WTC11 (cell line): ENCODE results near the gene GOSR1. TPM values are rescaled to one million over a fixed set of nuclear protein-coding genes. Genes with fewer than 3 reads are reported as not detected.

Source experiments
- ATAC-seq: fragments of 200-7000 bp; cut with Tn5 transposase; 2 replicates; pipeline ENCODE4 v1.10.0; 2021; ENCODE audit warnings: mild to moderate bottlenecking, moderate library complexity
- CTCF ChIA-PET: fragments of 300-600 bp; sonication (Branson Sonifier 250); formaldehyde crosslinking; loops from one replicate; lab custom pipeline; 2021; ENCODE audit warnings: antibody characterized with exemption; lab: Charles Lee
- POLR2A ChIA-PET: fragments of 350-600 bp; sonication (Branson Sonifier 250); formaldehyde crosslinking; loops from one replicate; lab custom pipeline; 2021; ENCODE audit warnings: antibody characterized with exemption; lab: Charles Lee
- DNase-seq: peaks from one replicate; pipeline ENCODE4 v3.0.0; 2021; ENCODE audit warnings: low spot score
- H3K27ac Mint-ChIP-seq: 2 replicates; pipeline ENCODE4 v1.8.0; 2021; ENCODE audit warnings: mixed read lengths
- H3K27me3 Mint-ChIP-seq: 2 replicates; pipeline ENCODE4 v1.8.0; 2021; ENCODE audit warnings: low read depth, mild to moderate bottlenecking, moderate library complexity, mixed read lengths
- H3K36me3 Mint-ChIP-seq: 2 replicates; pipeline ENCODE4 v1.8.0; 2021; ENCODE audit warnings: mixed read lengths
- H3K4me1 Mint-ChIP-seq: 2 replicates; pipeline ENCODE4 v1.8.0; 2022; ENCODE audit warnings: mixed read lengths
- H3K4me3 Mint-ChIP-seq: 2 replicates; pipeline ENCODE4 v1.8.0; 2021; ENCODE audit warnings: mild to moderate bottlenecking, moderate library complexity, mixed read lengths
- H3K9me3 Mint-ChIP-seq: 2 replicates; pipeline ENCODE4 v1.8.0; 2021; ENCODE audit warnings: mixed read lengths
- AFF4 ChIP-seq: sonication (generic); formaldehyde crosslinking; IDR thresholded peaks from 2 replicates; pipeline ENCODE4 v1.8.1; 2023; ENCODE audit warnings: mild to moderate bottlenecking, missing genetic modification reagents, borderline replicate concordance
- E2F5 ChIP-seq: sonication (generic); formaldehyde crosslinking; IDR thresholded peaks from 2 replicates; pipeline ENCODE4 v1.8.1; 2022; ENCODE audit warnings: mild to moderate bottlenecking, moderate library complexity, missing genetic modification reagents
- EMX1 ChIP-seq: fragments of 250-450 bp; sonication (Bioruptor Pico); IDR thresholded peaks from 2 replicates; pipeline ENCODE4 v1.8.0; 2021; ENCODE audit warnings: mild to moderate bottlenecking
- FOXJ3 ChIP-seq: sonication (generic); formaldehyde crosslinking; IDR thresholded peaks from 2 replicates; pipeline ENCODE4 v1.9.0; 2021; ENCODE audit warnings: missing genetic modification reagents, mild to moderate bottlenecking, borderline replicate concordance
- FOXP1 ChIP-seq: sonication (generic); formaldehyde crosslinking; IDR thresholded peaks from 2 replicates; pipeline ENCODE4 v1.8.0; 2022; ENCODE audit warnings: missing genetic modification reagents, mild to moderate bottlenecking, moderate library complexity, borderline replicate concordance
- IRF1 ChIP-seq: sonication (generic); formaldehyde crosslinking; IDR thresholded peaks from 2 replicates; pipeline ENCODE4 v1.8.0; 2023; ENCODE audit warnings: missing genetic modification reagents
- MLX ChIP-seq: sonication (generic); formaldehyde crosslinking; IDR thresholded peaks from 2 replicates; pipeline ENCODE4 v1.8.1; 2023; ENCODE audit warnings: mild to moderate bottlenecking, missing genetic modification reagents, moderate library complexity
- MYBL2 ChIP-seq: sonication (generic); formaldehyde crosslinking; IDR thresholded peaks from 2 replicates; pipeline ENCODE4 v1.8.1; 2023; ENCODE audit warnings: mild to moderate bottlenecking, moderate library complexity, missing genetic modification reagents
- NFATC4 ChIP-seq: fragments of 250-450 bp; sonication (Bioruptor Pico); IDR thresholded peaks from 2 replicates; pipeline ENCODE4 v1.9.0; 2021; ENCODE audit warnings: mild to moderate bottlenecking
- NFYB ChIP-seq: sonication (generic); formaldehyde crosslinking; conservative IDR thresholded peaks from 2 replicates; pipeline ENCODE4 v1.8.0; 2022; ENCODE audit warnings: low read depth, missing genetic modification reagents
- NR3C1 ChIP-seq: sonication (generic); formaldehyde crosslinking; conservative IDR thresholded peaks from 2 replicates; pipeline ENCODE4 v1.8.1; 2023; ENCODE audit warnings: low read depth, mild to moderate bottlenecking, missing genetic modification reagents
- RELA ChIP-seq: sonication (generic); formaldehyde crosslinking; IDR thresholded peaks from 2 replicates; pipeline ENCODE4 v1.8.1; 2022; ENCODE audit warnings: missing genetic modification reagents, mild to moderate bottlenecking, borderline replicate concordance
- SOX15 ChIP-seq: fragments of 250-450 bp; sonication (Bioruptor Pico); IDR thresholded peaks from 2 replicates; pipeline ENCODE4 v1.9.0; 2021; ENCODE audit warnings: mild to moderate bottlenecking
- TEAD4 ChIP-seq: sonication (generic); formaldehyde crosslinking; IDR thresholded peaks from 2 replicates; pipeline ENCODE4 v1.8.0; 2022; ENCODE audit warnings: mild to moderate bottlenecking, missing genetic modification reagents
- ZMAT4 ChIP-seq: fragments of 250-450 bp; sonication (Bioruptor Pico); IDR thresholded peaks from 2 replicates; pipeline ENCODE4 v1.9.0; 2021; ENCODE audit warnings: mild to moderate bottlenecking
- ZNF281 ChIP-seq: sonication (generic); formaldehyde crosslinking; IDR thresholded peaks from 2 replicates; pipeline ENCODE4 v1.8.0; 2023; ENCODE audit warnings: mild to moderate bottlenecking, missing genetic modification reagents
- ZNF396 ChIP-seq: fragments of 250-450 bp; sonication (Bioruptor Pico); IDR thresholded peaks from 2 replicates; pipeline ENCODE4 v1.8.0; 2021; ENCODE audit warnings: mild to moderate bottlenecking, moderate library complexity, borderline replicate concordance
- ZNF512 ChIP-seq: sonication (generic); formaldehyde crosslinking; IDR thresholded peaks from 2 replicates; pipeline ENCODE4 v1.8.1; 2022; ENCODE audit warnings: missing genetic modification reagents, borderline replicate concordance
- total RNA-seq: library from RNA; stranded (reverse); gene quantifications from 3 replicates; pipeline ENCODE4 v1.2.3, GENCODE V29; 2021

Gene GOSR1
- total RNA-seq, 1 experiment from 2014 or later = 37.4 TPM

GRCh38 chr17:30475206-30475605 lies 2.0 kb upstream of the GOSR1 start:
- no peak overlapping the region for H3K4me3 Mint-ChIP-seq
- DNase-seq (no peak), ATAC-seq (no peak)
- no peak for TF ChIP-seq RELA (CRISPR knock-in tag)
- TF ChIP-seq ZMAT4 (CRISPR knock-in tag) = no peak
- TF ChIP-seq E2F5 (CRISPR knock-in tag) = no peak
- no peak for TF ChIP-seq EMX1 (CRISPR knock-in tag)
- TF ChIP-seq MLX (CRISPR knock-in tag) = no peak
- no peak for TF ChIP-seq FOXJ3 (CRISPR knock-in tag)
- TF ChIP-seq NR3C1 (CRISPR knock-in tag) = no peak
- no peak for TF ChIP-seq ZNF512
- no peak for TF ChIP-seq SOX15 (CRISPR knock-in tag)
- no peak for TF ChIP-seq ZNF281 (CRISPR knock-in tag)
- no peak for TF ChIP-seq IRF1
- no peak for TF ChIP-seq AFF4 (CRISPR knock-in tag)
- no peak for TF ChIP-seq NFATC4 (CRISPR knock-in tag)
- no peak for TF ChIP-seq ZNF396 (CRISPR knock-in tag)
- TF ChIP-seq FOXP1 (CRISPR knock-in tag) = no peak
- TF ChIP-seq TEAD4 (CRISPR knock-in tag) = no peak
- TF ChIP-seq MYBL2 (CRISPR knock-in tag) = no peak
- no peak for TF ChIP-seq NFYB
- no peaks in the 10 kb centered on the region for H3K9me3 Mint-ChIP-seq
- H3K27me3 Mint-ChIP-seq = peaks cover 4% of the 10 kb centered on the region
- H3K27ac Mint-ChIP-seq = no peak overlapping the region
- ChIA-PET CTCF (no interaction called here), POLR2A (no interaction called here)
- H3K36me3 Mint-ChIP-seq = peaks cover 2% of the 10 kb centered on the region; the same call in 1 of the 2 replicates
- H3K4me1 Mint-ChIP-seq = peaks cover 15% of the 10 kb centered on the region
